NCI-H2196 treated with DMSO at 0.1 percent for 48 hours (cell line): ENCODE data around the gene TH.
"Not testable (repeated sequence)": the region's sequence is repeated elsewhere in the genome, so short reads cannot be mapped to it uniquely, and the experiment has no call there.

Experiments
- DNase-seq: peaks from one replicate; lab custom pipeline; 2025; ENCODE audit not compliant: unreplicated experiment; lab: John Stamatoyannopoulos, UW

TH gene

DNA sequence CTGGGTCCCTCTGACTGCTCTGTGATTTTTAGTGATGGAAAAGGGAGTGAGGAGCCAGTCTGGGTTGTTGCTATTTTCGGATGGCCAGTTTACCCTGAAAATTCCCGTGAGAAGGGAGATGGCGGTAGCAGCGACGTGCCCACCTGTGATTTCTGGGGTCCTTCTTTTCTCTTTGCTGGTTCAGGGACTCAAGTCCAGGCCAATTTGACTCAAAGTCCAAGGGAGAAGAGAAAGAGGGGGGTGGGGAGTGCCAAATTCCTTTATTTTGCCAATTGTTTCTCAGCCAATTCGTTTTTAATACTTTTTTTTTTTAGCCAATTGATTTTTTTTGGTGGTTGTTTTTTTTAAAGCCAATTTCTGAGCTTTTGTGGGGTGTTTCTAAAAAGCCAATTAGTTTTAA lies 39.4 kb downstream of the TH start:
- no peak for DNase-seq

DNA sequence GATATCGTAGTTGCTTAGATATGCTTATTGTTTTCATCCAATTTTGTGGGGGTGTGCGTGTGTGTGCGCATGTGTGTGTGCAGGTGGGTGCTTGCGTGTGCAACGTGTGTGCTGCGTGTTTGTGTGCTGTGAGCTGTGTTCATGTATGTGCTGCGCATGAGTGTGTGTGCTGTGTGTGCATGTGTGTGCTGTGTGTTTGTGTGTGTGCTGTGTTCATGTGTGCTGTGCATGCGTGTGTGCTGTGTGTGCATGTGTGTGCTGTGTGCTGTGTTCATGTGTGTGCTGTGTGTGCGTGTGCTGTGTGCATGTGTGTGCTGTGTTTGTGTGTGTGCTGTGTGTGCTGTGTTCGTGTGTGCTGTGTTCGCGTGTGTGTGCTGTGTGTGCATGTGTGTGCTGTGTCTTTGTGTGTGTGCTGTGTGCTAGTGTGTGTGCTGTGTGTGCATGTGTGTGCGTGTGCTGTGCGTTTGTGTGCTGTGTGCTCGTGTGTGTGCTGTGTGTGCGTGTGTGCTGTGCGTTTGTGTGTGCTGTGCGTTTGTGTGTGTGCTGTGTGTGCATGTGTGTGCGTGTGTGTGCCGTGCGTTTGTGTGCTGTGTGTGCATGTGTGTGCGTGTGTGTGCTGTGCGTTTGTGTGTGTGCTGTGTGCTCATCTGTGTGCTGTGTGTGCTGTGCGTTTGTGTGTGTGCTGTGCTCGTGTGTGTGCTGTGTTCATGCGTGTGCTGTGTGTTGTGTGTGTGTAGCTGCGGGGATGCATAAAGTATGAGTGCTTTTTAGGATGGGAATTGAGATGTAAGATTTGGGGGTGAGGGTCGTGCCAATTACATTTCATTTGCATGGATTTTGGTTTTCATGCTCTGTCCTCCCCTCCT lies 40.0 kb downstream of the TH start:
- no peak for DNase-seq

DNA sequence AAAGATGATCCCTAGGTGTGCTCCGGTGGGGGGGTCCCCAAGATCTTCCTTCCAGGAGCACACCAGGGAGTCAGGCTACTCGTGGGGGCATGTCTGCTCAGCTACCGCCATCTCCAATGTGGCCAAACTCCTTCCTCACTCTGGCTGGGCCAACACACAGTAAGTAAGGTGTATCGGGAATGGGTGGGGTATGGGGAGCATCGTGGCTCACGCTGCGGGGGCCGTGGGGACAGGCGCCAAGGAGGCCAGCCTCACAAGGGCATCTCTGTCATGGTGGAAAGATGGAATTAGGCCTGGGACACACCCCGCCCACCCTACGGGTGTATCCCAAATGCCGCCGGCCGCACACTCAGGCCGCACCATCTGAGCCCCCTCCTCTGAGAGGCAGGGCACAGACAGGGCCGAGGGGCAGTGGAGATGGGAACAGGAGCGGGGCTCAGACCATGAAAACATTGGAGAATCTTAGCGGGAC lies 40.7 kb downstream of the TH start:
- no peak for DNase-seq

DNA sequence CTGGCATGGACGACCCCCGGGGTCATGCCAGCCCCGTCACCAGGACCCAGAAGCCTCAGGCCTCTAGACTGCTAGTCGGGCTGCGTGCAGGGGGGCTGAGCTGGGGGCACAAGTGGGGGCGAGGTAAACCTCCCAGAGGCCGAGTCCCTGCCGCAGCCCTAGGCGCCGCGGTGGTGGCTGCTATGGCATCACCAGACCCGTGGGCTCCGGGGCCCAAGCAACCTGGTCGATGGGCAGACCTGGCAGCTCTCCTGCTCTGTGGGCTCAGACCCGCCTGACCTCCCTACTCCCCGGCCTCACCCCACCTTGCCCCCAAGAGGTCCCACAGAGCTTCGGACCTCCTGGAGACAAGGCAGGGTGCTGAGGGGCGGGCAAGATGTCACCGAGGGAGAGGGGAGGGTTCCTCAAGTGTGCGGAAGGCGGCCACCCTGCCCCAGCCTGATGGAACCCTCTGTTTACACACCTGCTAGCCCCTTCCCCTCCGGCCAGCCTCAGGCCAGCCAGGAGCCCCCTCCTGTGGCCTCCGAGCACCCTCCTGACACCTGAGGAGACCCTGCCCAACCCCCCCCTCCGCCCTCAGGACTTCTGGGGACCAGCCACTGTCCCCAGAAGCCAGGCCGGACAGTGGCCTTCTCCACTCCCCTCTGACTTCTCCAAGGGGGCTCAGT lies 41.8 kb downstream of the TH start:
- DNase-seq = no peak

GRCh38 chr11:2129308-2129698 lies 42.3 kb downstream of the TH start:
- DNase-seq = no peak

GRCh38 chr11:2128511-2129307 lies 42.9 kb downstream of the TH start:
- no peak for DNase-seq

- no peak for DNase-seq
Measured at GRCh38 chr11:2128130-2128510, 43.5 kb downstream of the TH start.

- DNase-seq = no peak
Measured at GRCh38 chr11:2127482-2128129, 44.0 kb downstream of the TH start.

- DNase-seq = no peak
Measured at GRCh38 chr11:2126520-2127085, 45.0 kb downstream of the TH start.

GRCh38 chr11:2124736-2125484 lies 46.7 kb downstream of the TH start:
- DNase-seq = not testable (repeated sequence)

- no peak for DNase-seq
Measured at GRCh38 chr11:2123628-2123960, 48.0 kb downstream of the TH start.

DNA sequence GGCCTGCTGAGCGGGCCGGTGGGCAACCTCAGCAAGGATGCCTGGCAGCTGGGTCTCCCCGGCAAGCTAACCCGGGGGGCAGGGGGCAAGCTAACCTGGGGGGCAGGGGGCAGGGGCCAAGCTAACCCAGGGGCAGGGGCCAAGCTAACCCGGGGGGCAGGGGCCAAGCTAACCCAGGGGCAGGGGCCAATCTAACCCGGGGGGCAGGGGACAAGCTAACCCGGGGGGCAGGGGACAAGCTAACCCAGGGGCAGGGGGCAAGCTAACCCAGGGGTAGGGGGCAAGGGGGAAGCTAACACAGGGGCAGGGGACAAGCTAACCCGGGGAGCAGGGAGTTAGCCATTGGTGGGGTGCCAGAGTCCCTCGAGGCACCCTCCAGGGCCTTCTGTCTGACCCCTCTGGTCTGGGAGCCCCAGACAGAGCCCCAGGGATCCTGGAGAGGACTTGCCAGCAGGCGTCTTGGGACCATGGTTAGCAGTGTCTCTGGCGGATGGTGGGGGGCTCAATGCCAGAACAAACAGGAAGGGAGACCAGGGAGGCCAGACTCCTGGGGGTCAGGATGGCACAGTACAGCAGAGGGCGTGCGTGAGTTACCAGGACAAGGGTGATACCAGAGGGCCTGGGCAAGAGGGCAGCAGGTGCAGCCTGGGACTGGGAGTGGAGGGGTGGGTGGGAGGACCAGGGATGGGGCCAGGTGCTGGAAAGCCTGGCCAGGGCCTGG lies 48.5 kb downstream of the TH start:
- DNase-seq = no peak

DNA sequence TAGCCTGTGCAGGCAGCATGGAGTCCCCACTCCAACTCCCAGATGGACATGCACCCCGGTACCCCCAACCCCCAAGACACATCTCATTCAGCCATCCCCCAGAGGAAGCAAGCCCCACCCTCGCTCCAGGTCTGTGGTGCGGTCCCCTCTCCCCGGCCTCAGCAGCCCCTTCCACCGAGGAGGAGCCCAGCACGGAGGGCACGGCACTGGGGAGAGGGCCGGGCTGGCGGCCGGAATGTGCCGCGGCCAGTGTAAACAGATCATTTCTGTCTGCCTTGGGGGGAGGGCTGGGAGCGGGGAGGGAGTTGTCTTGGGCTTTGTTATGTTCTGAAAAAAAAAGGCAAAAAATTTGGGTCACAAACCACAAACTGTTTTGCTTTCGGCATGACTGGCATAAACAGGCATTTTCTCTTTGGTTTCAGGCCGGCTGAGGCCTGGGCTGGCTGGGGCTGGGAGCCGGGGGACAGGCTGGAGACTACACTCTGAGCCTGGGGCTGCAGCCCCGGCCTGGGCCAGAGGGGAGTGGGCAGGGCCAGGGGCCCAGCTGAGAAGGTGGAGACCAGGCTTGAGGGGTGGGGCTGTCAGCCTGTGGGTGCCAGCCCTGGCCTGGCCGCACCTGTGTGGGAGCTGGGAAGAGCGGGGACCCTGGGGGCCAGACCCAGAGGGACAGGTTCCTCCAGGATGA lies 49.3 kb downstream of the TH start:
- DNase-seq = no peak

DNA sequence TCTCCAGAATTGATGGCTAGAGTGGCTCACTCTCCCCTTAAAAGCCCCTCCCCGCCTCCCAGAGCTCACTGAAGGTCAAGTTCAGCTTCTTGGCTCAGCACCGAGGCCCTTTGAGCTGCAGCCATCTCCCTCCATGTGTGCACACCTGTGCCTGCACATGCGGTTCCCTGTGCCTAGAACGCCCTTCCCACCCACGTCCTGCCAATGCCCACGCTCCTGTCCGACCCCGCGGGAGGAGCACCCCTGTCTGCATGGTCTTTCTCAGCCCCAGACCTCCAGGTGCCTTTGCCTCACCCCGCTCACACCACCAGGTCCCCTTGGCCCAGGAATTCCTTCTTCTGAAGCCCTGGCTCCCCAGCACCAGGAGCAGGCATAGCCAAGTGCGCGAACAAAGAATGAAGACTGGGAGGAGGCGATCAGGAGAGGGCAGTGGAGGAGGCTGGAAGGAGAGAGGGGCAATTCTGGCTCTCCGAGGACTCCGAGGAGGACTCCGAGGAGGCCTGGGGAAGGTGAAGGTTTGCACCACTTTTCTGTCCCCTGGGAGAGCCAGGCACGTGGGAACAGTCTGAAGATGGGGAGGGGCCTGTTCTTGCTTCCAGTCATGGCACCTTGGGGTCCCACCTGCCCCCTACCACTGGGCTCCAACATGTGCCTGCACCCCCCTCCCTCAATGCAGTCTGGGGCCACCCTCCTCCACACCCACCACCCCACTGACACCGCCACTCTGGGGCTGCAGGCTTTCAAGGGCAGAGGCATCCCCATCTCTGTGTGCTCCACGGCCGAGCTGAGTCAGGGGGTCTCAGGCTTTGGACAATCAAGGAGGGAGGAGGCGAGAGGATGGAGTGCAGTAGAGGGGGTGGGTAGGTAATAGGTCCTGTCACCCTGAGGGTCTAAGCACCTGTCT lies 50.1 kb downstream of the TH start:
- no peak for DNase-seq

DNA sequence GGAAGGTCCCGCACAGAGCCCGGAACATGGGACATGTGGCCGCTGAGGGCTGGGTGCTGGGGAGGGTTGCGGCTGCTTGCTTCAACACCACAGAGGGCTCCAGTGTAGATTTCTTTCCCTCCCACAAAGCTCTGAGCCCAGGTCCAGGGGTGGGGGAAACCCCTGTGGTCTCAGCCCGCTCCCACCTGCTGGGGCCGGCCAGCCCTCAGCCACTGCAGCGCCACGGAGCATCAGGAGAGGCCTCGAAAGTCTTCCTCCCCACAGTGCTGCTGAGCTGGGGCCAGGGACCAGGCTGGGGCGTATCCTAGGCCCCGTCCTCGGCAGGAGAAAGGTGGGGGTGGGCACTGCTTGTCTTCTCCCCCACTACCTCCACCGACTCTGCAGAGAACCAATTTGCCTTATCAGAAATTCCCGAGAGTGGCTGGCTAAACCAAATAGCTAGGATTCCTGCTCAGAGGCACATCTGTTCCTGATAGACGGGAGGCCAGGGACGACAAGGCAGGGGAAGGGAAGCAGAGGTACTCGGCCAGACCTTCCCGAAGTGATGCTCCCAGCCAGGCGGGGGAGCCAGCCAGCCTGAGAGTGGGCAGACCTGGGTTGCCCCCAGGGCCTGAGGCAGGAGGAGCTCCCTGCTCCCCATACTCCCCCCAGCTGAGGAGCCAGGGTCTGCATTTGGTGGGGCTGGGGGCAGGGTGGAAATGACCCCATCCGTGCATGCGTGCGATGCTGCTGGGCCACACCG lies 51.1 kb downstream of the TH start:
- DNase-seq = no peak

DNA sequence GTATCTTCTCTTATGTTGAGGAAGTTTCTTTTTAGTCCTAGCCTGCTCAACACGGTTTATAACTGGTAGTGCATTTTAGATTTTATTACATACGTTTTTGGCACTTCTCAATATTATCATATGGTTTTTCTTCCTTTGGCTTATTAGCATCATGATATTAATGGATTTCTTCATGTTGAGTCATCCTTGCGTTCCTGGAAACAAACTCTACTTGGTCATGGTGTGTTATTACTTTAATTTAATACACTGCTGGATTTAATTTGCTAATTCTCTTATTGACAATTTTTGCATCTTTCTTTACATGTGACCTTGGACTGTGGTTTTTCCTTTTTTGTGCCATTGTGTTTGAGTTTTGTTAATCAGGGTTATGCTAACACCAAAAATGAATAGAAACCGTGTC lies 52.9 kb downstream of the TH start:
- no peak for DNase-seq

DNA sequence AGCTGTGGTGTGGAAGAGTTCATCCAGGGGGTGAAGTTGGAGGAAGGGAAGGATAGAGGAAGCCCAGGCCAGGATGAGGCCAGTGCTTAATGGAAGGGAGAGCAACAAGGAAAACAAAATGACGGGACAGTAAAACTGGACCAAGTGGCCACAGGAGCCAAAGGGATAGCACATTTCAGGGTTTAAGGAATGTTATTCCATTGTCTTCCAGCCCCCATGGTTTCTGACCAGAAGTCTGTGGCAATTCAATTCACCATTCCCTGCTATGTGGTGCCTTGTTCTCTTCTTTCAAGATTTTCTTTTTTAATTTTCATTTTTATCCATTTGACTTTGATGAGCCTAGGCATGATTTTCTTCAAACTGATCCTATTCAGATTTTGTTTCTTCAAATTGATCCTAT lies 54.9 kb downstream of the TH start:
- DNase-seq = no peak
